NK-92 (cell line): ENCODE measurements around the gene TMEM144.
"Not testable (repeated sequence)": the region's sequence is repeated elsewhere in the genome, so short reads cannot be mapped to it uniquely, and the experiment has no call there.

Source experiments
- DNase-seq: peaks from one replicate; lab custom pipeline; 2025; ENCODE audit not compliant: unreplicated experiment; lab: John Stamatoyannopoulos, UW

Gene TMEM144

GRCh38 chr4:158190718-158191117 is 19.6 kb upstream of the TMEM144 start:
- DNase-seq = no peak

- DNase-seq = no peak
Observed at GRCh38 chr4:158192439-158193158, 17.7 kb upstream of the TMEM144 start.

GRCh38 chr4:158193171-158193749 is 17.0 kb upstream of the TMEM144 start:
- no peak for DNase-seq

DNA sequence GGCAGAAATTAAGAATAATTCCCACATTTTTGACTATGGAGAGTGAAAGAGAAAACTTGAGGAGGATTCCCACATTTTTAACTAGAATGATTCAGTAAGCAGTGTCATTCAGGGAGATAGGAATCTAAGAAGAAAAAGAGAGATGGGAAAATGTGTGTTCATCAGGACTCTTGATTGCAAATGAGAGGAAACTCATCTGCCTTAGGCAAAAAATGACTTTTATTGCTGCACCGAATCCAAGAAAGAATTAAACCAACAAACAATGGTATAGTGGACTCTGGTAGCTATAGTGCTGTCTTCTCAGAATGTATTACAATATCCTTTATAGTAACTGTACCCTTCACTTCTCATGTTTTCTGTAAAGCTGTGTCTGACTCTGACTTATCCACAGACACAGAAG is 15.0 kb upstream of the TMEM144 start:
- DNase-seq = no peak

GRCh38 chr4:158197194-158197776 is 13.0 kb upstream of the TMEM144 start:
- no peak for DNase-seq

DNA sequence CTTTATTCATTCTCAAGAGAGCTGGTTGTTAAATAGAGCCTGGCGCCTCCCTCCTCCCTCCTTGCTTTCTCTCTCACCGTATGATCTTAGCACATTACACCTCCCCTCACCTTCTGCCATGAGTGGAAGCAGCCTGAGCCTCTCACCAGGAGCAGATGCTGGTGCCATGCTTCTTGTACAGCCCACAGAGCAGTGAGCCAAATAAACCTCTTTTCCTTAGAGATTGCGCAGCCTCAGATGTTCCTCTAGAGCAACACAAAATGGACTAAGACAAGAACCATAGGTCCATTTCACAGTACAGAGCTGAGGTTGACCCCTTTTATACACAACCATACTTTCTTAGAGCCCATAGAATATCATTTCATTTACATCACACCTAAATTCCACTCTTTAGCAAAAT is 10.1 kb upstream of the TMEM144 start:
- no peak for DNase-seq

DNA sequence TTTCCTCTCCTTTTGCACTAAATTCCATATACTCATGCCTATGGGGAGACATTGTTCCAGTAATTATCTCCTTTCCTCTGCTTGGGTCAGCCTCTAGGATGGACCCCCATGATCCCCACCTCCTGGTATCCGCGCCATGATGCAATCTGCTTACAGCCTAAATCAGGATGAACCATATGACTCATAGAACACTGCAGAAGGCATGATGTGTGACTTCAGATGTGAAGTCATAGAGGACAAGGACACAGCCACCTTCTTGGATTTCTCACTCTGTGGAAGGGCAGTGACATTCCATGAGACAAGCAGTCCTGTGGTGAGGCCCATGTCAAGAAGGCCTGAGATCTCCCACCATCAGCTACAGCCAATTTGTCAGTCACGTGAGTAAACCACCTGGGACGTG is 9.0 kb upstream of the TMEM144 start:
- DNase-seq = no peak

DNA sequence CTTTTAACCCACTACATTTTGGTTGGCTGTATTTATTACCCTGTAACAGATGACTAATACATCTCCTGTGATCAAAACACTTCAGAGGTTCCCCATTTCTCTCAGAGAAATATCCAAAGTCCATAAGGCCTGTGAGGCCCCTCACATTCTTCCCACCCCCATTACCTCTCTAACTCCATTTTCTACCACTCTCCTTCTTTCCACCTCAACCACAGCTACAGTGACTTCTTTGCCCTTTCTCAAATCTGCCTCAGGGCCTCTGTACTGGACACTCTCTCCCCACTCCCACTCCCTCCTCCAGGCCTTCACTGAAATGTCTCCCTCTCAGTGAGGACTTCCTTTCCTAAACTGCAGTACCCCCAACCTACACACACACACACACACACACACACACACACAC is 8.4 kb upstream of the TMEM144 start:
- DNase-seq = no peak

GRCh38 chr4:158202481-158202880 is 7.8 kb upstream of the TMEM144 start:
- no peak for DNase-seq

DNA sequence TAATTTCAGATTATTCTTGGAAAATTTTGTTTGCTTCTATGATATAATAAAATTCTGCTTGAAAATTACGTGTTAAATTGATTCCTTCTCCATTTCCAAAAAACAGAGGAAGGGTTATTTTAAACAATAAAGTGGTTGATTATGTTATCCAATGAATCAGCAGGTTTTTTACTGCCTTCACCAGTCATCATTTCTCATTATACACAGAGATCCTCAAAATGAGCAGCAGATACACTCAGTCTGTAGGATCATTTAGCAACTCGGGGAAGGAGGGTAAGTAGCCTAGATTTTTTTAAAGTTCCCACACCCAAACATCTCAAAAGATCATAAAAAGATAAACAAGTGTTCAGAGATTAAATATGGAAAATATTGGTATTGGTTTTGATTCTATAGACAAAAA is 6.8 kb upstream of the TMEM144 start:
- no peak for DNase-seq

GRCh38 chr4:158203929-158204328 is 6.4 kb upstream of the TMEM144 start:
- no peak for DNase-seq

DNA sequence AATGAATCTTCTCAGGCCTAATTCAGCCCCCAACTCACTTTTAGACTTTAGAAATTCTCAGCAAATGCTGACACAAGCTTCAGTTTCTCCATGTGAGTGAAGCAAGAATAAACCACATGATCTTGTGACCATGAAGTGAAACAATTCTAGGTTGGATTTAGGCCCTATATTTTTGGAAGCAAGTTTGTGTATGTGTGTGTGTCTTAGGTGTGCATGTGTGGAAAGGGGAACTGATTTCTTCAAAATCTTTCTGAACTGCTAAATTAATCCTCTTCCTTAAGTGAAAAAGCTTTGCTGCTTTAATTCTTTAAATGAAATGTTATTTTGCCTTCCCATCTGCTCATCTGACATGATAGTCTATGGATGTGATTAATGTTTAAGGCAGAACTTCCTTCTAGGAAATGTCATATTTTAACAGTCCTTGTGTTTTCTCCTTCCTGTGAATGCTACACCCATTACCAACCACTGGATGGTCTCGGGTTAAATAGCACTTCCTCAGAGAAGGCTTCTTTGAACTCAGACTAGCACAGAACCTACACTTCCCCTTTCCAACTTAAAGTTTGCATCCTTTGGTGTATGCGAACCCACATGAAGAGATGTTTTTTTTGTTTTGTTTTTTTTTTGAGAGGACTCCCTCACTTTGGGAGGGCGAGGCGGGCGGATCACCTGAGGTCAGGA is 1.2 kb upstream of the TMEM144 start:
- DNase-seq = no peak

- no peak for DNase-seq
Observed at GRCh38 chr4:158211222-158211621, 936 bp downstream of the TMEM144 start.

GRCh38 chr4:158213466-158213865 is 3.2 kb downstream of the TMEM144 start:
- no peak for DNase-seq

DNA sequence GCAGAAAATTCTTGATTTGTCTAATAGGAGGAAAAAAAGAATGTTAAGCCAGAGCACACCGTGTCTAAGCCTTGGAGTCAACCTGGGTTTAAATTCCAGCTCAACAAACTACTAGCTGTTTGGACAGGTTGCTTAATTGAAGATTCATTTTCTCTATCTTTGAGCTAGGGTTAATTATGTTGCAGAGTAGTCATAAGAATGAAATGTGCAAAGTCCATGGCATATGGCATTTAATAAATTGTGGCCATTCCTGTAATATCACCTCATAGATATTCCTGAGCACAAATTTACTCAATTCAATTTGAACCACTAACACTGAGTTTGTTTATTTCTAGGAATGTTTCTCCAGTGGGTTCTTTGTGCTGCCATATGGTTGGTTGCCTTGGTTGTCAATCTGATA is 4.6 kb downstream of the TMEM144 start:
- DNase-seq = no peak

DNA sequence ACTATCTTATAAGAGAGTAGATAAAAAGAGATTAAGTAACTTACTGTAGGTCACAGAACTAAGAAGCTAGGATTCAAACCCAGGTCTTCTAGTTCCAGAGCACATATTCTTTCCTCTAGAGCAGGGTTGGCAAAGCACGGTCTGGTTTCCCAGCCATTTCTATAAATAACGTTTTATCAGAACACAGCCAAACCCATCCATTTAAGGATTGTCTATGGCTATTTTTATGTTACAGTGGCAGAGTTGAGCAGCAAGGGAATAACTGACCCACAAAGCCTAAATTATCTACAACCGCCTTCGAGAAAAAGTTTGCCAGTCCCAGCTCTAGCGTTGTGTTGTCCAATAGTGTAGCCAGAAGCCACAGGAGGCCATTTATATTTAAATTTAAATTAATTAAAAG is 7.5 kb downstream of the TMEM144 start:
- DNase-seq = no peak

DNA sequence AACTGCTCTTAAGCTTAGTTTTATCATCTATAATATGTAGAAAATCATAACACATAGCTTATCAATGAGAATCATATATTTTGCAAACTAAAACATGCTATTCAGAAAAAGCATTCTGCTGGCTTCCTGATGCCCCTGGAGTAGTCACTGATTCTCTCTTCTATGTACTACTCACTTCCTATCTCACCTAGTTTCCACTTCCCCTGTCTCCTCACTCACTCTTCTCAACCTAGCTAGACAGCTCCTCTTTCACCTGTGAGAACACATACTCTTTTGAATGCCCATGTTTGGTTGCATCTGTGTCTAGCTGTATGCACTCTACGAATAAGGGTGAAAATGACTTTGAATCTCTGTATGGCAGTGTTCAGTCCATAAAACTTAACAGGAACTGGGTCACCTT is 9.3 kb downstream of the TMEM144 start:
- DNase-seq = no peak

DNA sequence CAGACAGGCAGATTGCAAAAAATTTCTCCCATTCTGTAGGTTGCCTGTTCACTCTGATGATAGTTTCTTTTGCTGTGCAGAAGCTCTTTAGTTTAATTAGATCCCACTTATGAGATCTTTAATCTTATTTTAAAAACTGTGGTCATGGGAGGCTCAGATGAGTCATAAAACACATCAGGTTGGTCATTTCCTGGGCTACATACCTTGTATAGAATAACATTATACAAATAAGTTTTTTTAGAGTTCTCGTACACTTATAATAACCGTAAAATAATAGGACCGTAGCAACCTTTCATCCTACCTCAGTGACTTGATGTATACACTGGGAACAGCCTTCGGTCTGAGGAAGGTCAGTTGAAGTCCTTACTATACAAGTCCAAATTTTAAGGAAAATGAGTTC is 14.0 kb downstream of the TMEM144 start:
- DNase-seq = not testable (repeated sequence)

DNA sequence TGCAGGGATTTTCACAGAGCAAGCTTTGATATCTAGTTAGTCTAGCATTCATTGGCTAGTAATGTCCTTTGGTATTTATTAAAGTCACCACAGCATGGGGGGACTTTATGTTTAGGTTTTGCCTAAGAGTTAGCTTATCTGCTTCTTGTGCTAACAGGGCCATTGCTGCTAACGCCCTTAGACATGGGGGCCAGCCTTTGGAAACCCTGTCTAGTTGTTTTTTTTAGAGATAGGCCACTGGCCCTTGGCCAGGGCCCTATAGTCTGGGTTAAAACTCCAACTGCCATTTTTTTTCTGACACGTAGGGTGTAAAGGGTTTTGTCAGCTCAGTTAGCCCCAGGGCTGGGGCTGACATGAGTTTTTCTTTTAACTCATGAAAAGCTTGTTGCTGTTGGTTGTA is 14.7 kb downstream of the TMEM144 start:
- not testable (repeated sequence) for DNase-seq

DNA sequence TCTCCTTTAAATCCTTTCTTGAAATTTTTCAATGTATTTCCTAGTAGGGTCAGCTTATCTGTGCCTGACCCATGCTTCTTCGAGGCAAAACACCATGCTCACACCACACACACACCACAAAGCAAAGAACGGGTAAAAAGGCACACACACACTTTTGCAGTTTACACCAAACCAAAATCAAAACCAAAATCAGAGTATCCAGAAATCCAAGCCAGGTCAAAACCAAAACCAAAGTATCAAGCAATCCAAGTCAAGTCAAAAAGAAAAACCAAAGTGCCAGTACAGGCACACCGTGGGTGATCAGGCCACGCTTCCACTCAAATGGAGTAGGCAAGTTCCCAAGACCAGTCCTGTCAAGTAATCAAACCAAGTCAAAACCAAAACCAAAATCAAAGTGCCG is 17.6 kb downstream of the TMEM144 start:
- DNase-seq = not testable (repeated sequence)

- DNase-seq = not testable (repeated sequence)
Observed at GRCh38 chr4:158228399-158228798, 18.1 kb downstream of the TMEM144 start.

GRCh38 chr4:158229768-158230167 is 19.5 kb downstream of the TMEM144 start:
- no peak for DNase-seq
